HK-2 (cell line): ENCODE data around the gene SUSD1.

Experiments used
- DNase-seq: peaks from one replicate; pipeline ENCODE4 v3.0.0-alpha.2; 2018; ENCODE audit not compliant: unreplicated experiment

The SUSD1 gene

DNA sequence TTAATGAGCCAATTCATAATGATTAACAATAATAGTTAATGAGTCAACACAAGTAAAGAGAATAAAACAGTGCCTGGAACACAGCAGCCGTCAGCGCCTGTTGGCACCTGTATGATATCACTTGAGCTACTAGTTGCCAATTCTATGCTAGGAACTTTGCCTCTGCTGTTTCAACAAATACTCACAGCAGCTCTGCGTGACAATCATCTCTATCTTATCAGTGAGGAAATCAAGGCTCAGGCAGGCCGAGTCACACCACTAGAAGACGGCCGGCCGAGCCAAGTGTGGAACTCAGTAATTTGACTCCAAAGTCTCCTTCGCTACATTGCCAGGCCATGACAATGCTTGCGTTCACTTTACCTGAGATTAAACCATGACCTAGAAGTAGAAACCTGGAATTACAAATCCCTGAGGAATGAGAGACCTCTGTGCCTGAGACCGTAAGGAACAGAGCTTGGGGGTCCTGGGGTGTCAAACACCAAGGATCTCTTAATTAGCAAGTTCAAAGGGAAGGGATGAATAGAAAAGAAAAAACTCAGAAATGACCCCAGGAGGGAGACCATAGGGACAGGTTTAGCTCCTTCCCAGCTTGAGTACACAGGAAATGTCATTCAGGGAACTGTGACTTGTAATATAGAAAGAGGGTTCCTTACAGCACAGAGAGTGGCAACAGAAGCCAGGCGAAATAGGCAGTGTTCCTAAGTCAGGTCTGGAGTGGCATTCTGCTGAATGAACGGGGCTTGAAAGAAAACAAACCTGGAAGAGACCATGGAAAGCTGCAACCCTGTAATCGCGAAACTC, 109.1 kb downstream of the SUSD1 start:
- DNase-seq = peak; percentile 84

DNA sequence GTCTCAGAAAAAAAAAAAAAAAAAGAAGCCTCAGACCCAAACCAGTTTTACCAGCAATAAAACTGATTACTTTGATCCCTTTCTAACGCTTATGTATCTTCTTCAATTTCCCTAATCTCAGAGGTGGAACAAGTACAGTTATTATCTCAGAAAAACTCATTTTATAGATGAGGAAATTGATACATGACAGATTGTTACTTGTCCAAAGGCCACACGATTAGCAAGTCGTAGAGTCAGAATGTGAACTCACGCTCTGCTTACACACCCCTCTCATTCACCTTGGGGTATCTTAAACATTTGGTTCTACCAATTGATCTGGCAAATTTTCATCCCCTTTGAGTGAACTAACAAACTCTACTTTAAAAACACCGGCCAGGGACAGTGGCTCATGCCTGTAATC, 110.2 kb downstream of the SUSD1 start:
- no peak for DNase-seq

GRCh38 chr9:112063586-112063985, 111.5 kb downstream of the SUSD1 start:
- DNase-seq = no peak

DNA sequence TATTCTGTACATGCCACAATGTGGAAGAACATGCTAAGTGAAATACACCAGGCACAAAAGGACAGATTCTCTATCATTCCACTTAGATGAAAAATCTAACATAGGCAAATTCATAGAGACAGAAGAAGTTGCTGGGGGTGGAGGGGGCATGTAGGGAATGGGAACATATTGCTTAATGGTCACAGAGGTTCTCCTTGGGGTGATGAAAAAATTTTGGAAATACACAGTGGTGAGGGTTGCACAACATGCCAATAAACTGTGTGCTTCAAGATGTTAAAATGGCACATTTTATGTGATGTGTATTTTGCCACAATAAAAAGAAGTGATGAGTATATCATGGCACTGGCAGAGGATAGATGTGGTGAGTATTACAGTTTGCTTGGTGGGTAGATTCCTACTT, 111.9 kb downstream of the SUSD1 start:
- no peak for DNase-seq

GRCh38 chr9:112061152-112061740, 113.9 kb downstream of the SUSD1 start:
- DNase-seq = peak; percentile 77

- DNase-seq = no peak
Measured at GRCh38 chr9:112059966-112060320, 115.2 kb downstream of the SUSD1 start.

- DNase-seq = no peak
Measured at GRCh38 chr9:112059145-112059965, 115.7 kb downstream of the SUSD1 start.

DNA sequence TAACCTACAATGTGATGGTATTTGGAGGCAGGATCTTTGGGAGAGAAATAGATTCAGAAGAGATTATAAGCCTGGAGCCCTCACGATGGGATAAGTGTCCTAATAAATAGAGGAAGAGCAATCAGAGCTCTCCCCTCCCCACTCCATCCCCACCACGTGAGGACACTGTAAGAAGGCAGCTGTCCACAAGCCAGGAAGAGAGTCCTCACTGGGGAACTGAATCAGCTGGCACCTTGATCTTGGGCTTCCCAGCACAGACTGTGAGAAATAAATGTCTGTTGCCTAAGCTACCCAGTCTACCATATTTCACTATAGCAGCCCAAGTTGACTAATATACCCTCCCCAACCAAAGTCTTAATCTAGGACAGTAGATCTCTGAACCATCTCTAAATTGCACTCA, 118.1 kb downstream of the SUSD1 start:
- DNase-seq = no peak

GRCh38 chr9:112054916-112055315, 120.2 kb downstream of the SUSD1 start:
- no peak for DNase-seq

GRCh38 chr9:112051812-112052211, 123.3 kb downstream of the SUSD1 start:
- no peak for DNase-seq

GRCh38 chr9:112050544-112051475, 124.3 kb downstream of the SUSD1 start:
- DNase-seq = peak; percentile 75

DNA sequence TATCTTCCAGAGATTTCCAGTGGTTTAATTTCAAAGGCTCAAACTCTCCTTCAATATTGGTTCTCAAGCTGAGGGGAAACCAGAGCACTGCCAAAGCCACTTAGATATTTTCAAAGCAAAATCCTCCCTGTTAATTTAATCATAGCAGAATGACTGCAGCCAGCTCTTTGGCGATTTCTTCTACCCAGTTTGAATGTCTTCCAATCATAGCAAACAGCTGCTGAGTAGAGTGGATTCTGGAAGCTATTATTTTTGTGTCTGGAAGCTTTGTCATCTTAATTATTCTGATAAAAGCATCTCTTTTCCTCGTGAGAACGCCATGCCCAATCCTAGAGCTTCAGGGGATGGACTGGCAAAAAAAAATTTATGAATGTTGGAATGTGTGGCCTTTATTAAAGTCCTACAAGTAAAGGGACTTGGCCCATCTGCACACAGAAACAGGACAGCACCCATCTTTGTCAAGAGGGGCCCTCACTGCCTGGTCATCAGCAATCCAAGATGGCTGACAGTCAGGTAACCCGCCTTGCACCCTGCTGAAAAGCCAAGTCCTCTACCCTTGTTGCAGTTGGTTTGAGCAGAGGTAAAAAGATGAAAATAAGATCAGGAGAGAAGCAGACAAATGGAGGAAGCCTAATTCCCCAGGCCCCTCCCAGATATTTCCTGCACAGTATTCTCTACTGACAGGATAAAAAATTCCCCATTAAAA, 125.1 kb downstream of the SUSD1 start:
- no peak for DNase-seq

DNA sequence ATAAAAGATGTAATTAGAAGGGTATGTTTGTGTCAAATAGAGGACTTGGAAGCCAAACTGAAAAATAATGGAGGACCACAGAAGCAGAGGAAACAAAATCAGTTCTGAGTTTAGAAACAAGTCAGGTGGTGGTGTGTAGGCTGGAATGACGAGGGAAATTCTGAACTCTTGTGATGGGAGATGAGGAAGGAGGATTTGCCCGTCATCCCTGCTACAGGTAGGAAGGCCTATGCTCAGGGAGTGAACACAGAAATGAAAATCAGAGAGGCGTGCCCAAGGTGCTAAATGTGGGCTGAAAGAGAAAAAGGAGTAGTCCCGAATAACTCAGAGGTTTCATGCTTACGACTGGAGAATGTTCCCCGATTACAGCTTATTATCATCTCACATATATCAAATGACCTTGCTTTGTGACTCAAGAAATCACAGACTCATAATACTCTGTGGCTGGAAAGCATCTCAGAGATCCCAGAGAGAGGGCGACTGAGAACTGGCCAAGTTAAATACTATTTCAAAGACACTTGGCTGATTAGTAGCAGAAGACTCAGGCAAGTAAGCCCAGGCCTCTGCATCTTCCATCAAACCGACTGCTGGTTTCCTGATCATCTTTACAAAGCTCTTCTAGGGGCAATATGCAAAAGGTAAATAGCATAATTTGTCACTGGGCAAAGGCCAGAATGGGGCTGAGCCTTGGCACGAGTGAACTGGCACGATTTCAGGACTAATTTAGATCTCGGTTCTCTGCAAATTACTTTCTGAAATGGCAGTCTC, 126.0 kb downstream of the SUSD1 start:
- DNase-seq = no peak

GRCh38 chr9:112047538-112048066, 127.5 kb downstream of the SUSD1 start:
- DNase-seq = no peak

DNA sequence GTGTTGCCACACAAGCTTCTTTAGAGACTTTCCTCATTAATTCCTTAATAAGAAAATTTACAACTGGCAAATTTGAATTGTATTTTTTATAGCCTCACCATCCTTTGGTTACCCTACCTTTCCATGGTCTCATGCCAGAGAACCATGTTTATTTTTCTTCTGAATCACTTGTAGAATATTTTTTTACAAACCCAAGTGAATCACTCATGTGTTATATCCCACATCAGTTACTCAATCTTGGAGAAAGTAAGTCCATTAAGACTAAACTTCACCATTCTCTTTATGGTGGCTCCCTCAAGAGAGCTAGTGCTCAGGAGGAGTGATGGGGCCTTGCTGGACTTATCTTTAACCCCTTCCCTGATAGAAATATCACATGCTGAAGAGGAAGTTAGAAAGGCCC, 128.9 kb downstream of the SUSD1 start:
- no peak for DNase-seq

GRCh38 chr9:112044881-112045280, 130.2 kb downstream of the SUSD1 start:
- no peak for DNase-seq

DNA sequence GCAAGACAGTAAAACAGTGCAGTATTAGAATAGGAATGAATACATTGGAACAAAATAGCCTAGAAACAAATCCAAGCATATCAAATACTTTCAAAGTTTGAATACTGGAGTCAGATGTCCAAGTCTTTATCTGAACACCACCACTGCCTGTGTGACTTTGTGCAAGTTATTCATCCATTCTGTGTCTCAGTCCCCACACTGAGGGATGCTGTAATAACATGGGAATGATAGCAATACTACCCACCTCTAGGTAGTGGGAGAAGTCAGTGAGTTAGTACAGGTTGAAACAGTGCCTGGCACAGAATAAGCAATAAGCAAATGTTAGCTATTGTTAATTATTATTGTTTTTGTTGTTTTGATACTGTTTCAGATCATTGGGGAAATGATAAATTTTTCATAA, 130.9 kb downstream of the SUSD1 start:
- DNase-seq = no peak

GRCh38 chr9:112043423-112043822, 131.7 kb downstream of the SUSD1 start:
- no peak for DNase-seq

GRCh38 chr9:112042769-112043168, 132.3 kb downstream of the SUSD1 start:
- DNase-seq = no peak

GRCh38 chr9:112042244-112042638, 132.9 kb downstream of the SUSD1 start:
- no peak for DNase-seq
